A549 (cell line): Measurements from ENCODE around the gene ABCF2. TPM values are rescaled to one million over a fixed set of nuclear protein-coding genes. Genes with fewer than 3 reads are reported as not detected.

ENCODE experiments used
- ATAC-seq, 2 experiments: fragments of 200-7000 bp in 1 of 2; fragments of >200 bp in 1 of 2; cut with Nextera tagmentation in 1 of 2; cut with Tn5 transposase in 1 of 2; 3 replicates each; pipeline versions ENCODE4 v1.8.0 to v1.9.1; 2018 to 2020; ENCODE audit warnings: mild to moderate bottlenecking in 1 of 2, moderate library complexity in 1 of 2
- CTCF ChIA-PET: fragments of 300-600 bp; sonication (Branson Sonifier 250); formaldehyde crosslinking; extraction: SDS; loops from one replicate; lab custom pipeline; 2021; ENCODE audit warnings: antibody characterized with exemption, inconsistent platforms; lab: Yijun Ruan, JAX
- POLR2A ChIA-PET: fragments of 350-600 bp; formaldehyde crosslinking; extraction: SDS; loops from one replicate; lab custom pipeline; 2021; ENCODE audit warnings: antibody characterized with exemption, inconsistent platforms; lab: Yijun Ruan, JAX
- DNase-seq, 2 experiments: peaks; one replicate each; pipeline versions ENCODE4 v3.0.0 to v3.0.0-alpha.2; 2011 to 2016; ENCODE audit warnings: low read depth in 1 of 2, low spot score in 1 of 2
- FAIRE-seq: peaks from 2 replicates; lab custom pipeline; 2011; peaks lifted over from hg19 to GRCh38; lab: Jason Lieb, UNC
- H3K27ac ChIP-seq, 2 experiments: fragments of >200 bp; sonication (Bioruptor Twin); formaldehyde crosslinking; 3 replicates each; pipeline ENCODE4 v1.5.1; 2016 to 2017
- H3K4me1 ChIP-seq: fragments of >200 bp; sonication (Bioruptor Twin); formaldehyde crosslinking; 3 replicates; pipeline ENCODE4 v1.6.1; 2016
- H3K4me2 ChIP-seq: fragments of >200 bp; sonication (Bioruptor Twin); formaldehyde crosslinking; 3 replicates; pipeline ENCODE4 v1.6.1; 2016
- H3K4me3 ChIP-seq: fragments of >200 bp; sonication (Bioruptor Twin); formaldehyde crosslinking; 3 replicates; pipeline ENCODE4 v1.5.1; 2016
- H3K9me3 ChIP-seq: fragments of >200 bp; sonication (Bioruptor Twin); formaldehyde crosslinking; 3 replicates; pipeline ENCODE4 v1.6.1; 2016
- ATOH8 ChIP-seq: fragments of 250-450 bp; sonication (Bioruptor Pico); IDR thresholded peaks from 2 replicates; pipeline ENCODE4 v1.5.0; 2020; ENCODE audit warnings: low read depth, mild to moderate bottlenecking, moderate library complexity
- BCL3 ChIP-seq: fragments of >200 bp; sonication (Bioruptor Twin); formaldehyde crosslinking; IDR thresholded peaks from 3 replicates; pipeline ENCODE4 v1.6.1; 2016
- BHLHE40 ChIP-seq: IDR thresholded peaks from 2 replicates; pipeline ENCODE4 v1.6.1; 2012; ENCODE audit warnings: low read depth, low read length, inconsistent platforms
- CBX2 ChIP-seq: fragments of 200-600 bp; sonication (generic); IDR thresholded peaks from 2 replicates; pipeline ENCODE4 v1.6.1; 2016; ENCODE audit warnings: low read depth, mild to moderate bottlenecking, borderline replicate concordance
- CHD2 ChIP-seq: fragments of 150-350 bp; IDR thresholded peaks from 2 replicates; pipeline ENCODE4 v1.6.1; 2014; ENCODE audit warnings: low read length; ENCODE audit not compliant: partially characterized antibody
- ESRRA ChIP-seq: fragments of 150-350 bp; IDR thresholded peaks from 2 replicates; pipeline ENCODE4 v1.6.1; 2014; ENCODE audit warnings: mild to moderate bottlenecking, low read length, borderline replicate concordance
- FOSB ChIP-seq: fragments of 250-450 bp; sonication (Bioruptor Pico); IDR thresholded peaks from 2 replicates; pipeline ENCODE4 v1.5.0; 2020; ENCODE audit warnings: mild to moderate bottlenecking, moderate library complexity
- FOSL2 ChIP-seq, 2 experiments: fragments of 450-650 bp in 1 of 2; fragments of >200 bp in 1 of 2; sonication (Bioruptor Twin) in 1 of 2; formaldehyde crosslinking; IDR thresholded peaks; 2 replicates each; pipeline versions ENCODE4 v1.5.0 to v1.6.1; 2016 to 2020; ENCODE audit warnings: mild to moderate bottlenecking in 1 of 2, moderate library complexity in 1 of 2
- HMGXB4 ChIP-seq: fragments of 250-450 bp; sonication (Bioruptor Pico); IDR thresholded peaks from 2 replicates; pipeline ENCODE4 v1.5.0; 2021; ENCODE audit warnings: mild to moderate bottlenecking, moderate library complexity, borderline replicate concordance
- HOXB5 ChIP-seq: fragments of 250-450 bp; sonication (Bioruptor Pico); IDR thresholded peaks from 2 replicates; pipeline ENCODE4 v1.5.0; 2020; ENCODE audit warnings: mild to moderate bottlenecking, moderate library complexity
- KDM1A ChIP-seq: fragments of 200-600 bp; sonication (generic); IDR thresholded peaks from 2 replicates; pipeline ENCODE4 v1.6.1; 2016; ENCODE audit warnings: low read depth, mild to moderate bottlenecking
- NFE2L2 ChIP-seq: fragments of 150-350 bp; conservative IDR thresholded peaks from 2 replicates; pipeline ENCODE4 v1.6.1; 2014; ENCODE audit warnings: low read length
- REST ChIP-seq: fragments of 200-600 bp; sonication (generic); IDR thresholded peaks from 2 replicates; pipeline ENCODE4 v1.6.1; 2016; ENCODE audit warnings: antibody characterized with exemption, mild to moderate bottlenecking, moderate library complexity
- ZNF302 ChIP-seq: fragments of 250-450 bp; sonication (Bioruptor Pico); IDR thresholded peaks from 2 replicates; pipeline ENCODE4 v1.9.0; 2021; ENCODE audit warnings: inconsistent platforms, mild to moderate bottlenecking, moderate library complexity
- WGBS: methylation state at CpG from one replicate; pipeline ENCODE4 v1.1.6; 2017; ENCODE audit errors: missing lambda C conversion rate; 5-methylcytosine and 5-hydroxymethylcytosine counted together
- polyA plus RNA-seq, 4 experiments: library from polyadenylated mRNA; depleted of rRNA in 3 of 4; stranded (reverse); fragments of >200 nt; fragmentation: RNase III in 1 of 4; extraction: RNeasy Plus Mini Kit Qiagen cat#74134 plus additional on column Dnase treatment in 1 of 4; gene quantifications; 2 replicates in 3 of 4; 3 replicates in 1 of 4; pipeline ENCODE4 v1.2.3, GENCODE V29; 2011 to 2017
- TF ChIP-seq, protein P1 (sequence below): IDR thresholded peaks from 2 replicates; pipeline ENCODE4 v1.6.1; 2012; ENCODE audit warnings: low read depth, borderline replicate concordance

ABCF2 gene
- polyA plus RNA-seq, 2 of the 4 experiments (the other 2 are of a cell fraction): 47.8 to 70.9 TPM

- ATAC-seq: peak in 1 of 2 experiments; percentile 10; a peak in 1 of 6 replicates
- Histone ChIP-seq H3K4me2 (no peak within 1 kb of the TSS), H3K27ac (no peak within 1 kb of the TSS), H3K9me3 (no peaks in the 10 kb centered on the region), H3K4me1 (no peaks in the 10 kb centered on the region), H3K4me3 (no peak within 1 kb of the TSS)
- no peak for FAIRE-seq
- DNase-seq: no peak
- POLR2A ChIA-PET: interaction anchor here (0.9 kb wide), 1 partner anchor 90 kb away, joined by 3 read pairs; no protein-coding TSS in a partner anchor
- CTCF ChIA-PET: interaction anchor here (2.4 kb wide), 1 partner anchor 15 kb away, joined by 10 read pairs; no protein-coding TSS in a partner anchor
- WGBS: 74% methylated on average over 20 of the region's 22 CpGs
- TF ChIP-seq, protein P1, sequence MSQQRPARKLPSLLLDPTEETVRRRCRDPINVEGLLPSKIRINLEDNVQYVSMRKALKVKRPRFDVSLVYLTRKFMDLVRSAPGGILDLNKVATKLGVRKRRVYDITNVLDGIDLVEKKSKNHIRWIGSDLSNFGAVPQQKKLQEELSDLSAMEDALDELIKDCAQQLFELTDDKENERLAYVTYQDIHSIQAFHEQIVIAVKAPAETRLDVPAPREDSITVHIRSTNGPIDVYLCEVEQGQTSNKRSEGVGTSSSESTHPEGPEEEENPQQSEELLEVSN: no peak
- TF ChIP-seq REST: no peak
- no peak for TF ChIP-seq ATOH8
- TF ChIP-seq CBX2: no peak
- no peak for TF ChIP-seq HMGXB4 (CRISPR knock-in tag)
- TF ChIP-seq HOXB5 (CRISPR knock-in tag): no peak
These were observed 40.2 kb downstream of the ABCF2 start, which contains the start of gene ASB10 for GRCh38 chr7:151186640-151187408. Gene ASB10, minus strand, starts transcription at chr7:151187250. Its CDS starts 120 bp downstream, at chr7:151187130.

GRCh38 chr7:151185762-151186639 lies 41.0 kb downstream of the ABCF2 start:
- DNase-seq (no peak), FAIRE-seq (no peak), ATAC-seq (no peak)
- POLR2A ChIA-PET: no interaction called here
- Histone ChIP-seq H3K9me3 (no peaks in the 10 kb centered on the region), H3K4me1 (no peaks in the 10 kb centered on the region), H3K4me3 (no peak overlapping the region), H3K27ac (no peak overlapping the region), H3K4me2 (no peak overlapping the region)
- CTCF ChIA-PET: interaction anchor here (2.4 kb wide), 1 partner anchor 14 kb away, joined by 10 read pairs; no protein-coding TSS in a partner anchor
- 61% methylated on average over 8 of the region's 16 CpGs for WGBS
- TF ChIP-seq KDM1A (no peak), BHLHE40 (no peak), ESRRA (no peak), CHD2 (no peak), ZNF302 (CRISPR knock-in tag) (no peak), FOSB (CRISPR knock-in tag) (no peak), FOSL2 (IDR thresholded peaks at IDR 0.05) (no peak), FOSL2 (CRISPR knock-in tag; IDR thresholded peaks at IDR 0.05) (no peak), BCL3 (no peak), NFE2L2 (no peak)
